ENCODE data around the gene AGBL5.

GRCh38 chr2:27019459-27019858 lies 32.0 kb upstream of the AGBL5 start:
- TF ChIP-seq CTCF (IDR thresholded peaks at IDR 0.05) (no peak), POLR2A (IDR thresholded peaks at IDR 0.05) (no peak), EP300 (IDR thresholded peaks at IDR 0.05) (no peak)
